Adrenal gland (tissue), 5 donors: ENCODE results near the gene OGA.

ENCODE experiments used
- CTCF ChIP-seq, 6 experiments: fragments of 450-650 bp in 4 of 6; fragments of 200-600 bp in 2 of 6; sonication (generic) in 1 of 6; IDR thresholded peaks; 1 replicate in 5 of 6; 2 replicates in 1 of 6; pipeline versions ENCODE4 v1.5.1 to v1.8.0; 2016 to 2021; ENCODE audit warnings: antibody characterized with exemption in 6 of 6, mild to moderate bottlenecking in 2 of 6, moderate library complexity in 1 of 6
- POLR2A ChIP-seq, 2 donors: fragments of 450-650 bp; IDR thresholded peaks; one replicate each; pipeline ENCODE4 v1.6.1; 2017; ENCODE audit warnings: antibody characterized with exemption in 2 of 2, mild to moderate bottlenecking in 2 of 2, moderate library complexity in 1 of 2
- donor health status: DM: no; HTN: no; CAD: no.

- no peak for TF ChIP-seq CTCF (IDR thresholded peaks at IDR 0.05)
- no peak for TF ChIP-seq POLR2A (IDR thresholded peaks at IDR 0.05)
Observed at GRCh38 chr10:101766306-101766705, 51.9 kb downstream of the OGA start.
